ENCODE results near the gene ABCC1.

DNA sequence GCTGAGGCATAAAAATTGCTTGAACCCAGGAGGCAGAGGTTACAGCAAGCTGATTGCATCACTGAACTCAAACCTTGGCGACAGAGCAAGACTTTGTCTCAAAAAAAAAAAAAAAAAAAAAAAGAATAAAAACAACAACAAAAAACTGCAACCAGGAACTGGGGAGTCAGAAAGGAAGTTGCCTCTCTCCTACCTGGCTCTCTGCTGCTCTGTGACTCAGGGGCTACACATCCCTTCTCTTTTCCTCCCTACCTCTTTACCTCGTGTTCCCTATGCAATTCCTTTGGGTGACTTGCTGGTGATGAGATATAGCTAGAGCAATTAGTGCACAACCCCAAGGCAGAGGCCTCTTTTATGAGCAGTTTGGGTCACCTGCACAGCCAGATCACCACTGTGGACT lies 95.9 kb downstream of the ABCC1 start:
- TF ChIP-seq, protein P1, sequence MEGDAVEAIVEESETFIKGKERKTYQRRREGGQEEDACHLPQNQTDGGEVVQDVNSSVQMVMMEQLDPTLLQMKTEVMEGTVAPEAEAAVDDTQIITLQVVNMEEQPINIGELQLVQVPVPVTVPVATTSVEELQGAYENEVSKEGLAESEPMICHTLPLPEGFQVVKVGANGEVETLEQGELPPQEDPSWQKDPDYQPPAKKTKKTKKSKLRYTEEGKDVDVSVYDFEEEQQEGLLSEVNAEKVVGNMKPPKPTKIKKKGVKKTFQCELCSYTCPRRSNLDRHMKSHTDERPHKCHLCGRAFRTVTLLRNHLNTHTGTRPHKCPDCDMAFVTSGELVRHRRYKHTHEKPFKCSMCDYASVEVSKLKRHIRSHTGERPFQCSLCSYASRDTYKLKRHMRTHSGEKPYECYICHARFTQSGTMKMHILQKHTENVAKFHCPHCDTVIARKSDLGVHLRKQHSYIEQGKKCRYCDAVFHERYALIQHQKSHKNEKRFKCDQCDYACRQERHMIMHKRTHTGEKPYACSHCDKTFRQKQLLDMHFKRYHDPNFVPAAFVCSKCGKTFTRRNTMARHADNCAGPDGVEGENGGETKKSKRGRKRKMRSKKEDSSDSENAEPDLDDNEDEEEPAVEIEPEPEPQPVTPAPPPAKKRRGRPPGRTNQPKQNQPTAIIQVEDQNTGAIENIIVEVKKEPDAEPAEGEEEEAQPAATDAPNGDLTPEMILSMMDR (IDR thresholded peaks at IDR 0.05; ENCODE audit: insufficient read depth, low read length, poor library complexity, severe bottlenecking): no peak
- TF ChIP-seq EZH2phosphoT487 (conservative IDR thresholded peaks at IDR 0.05; ENCODE audit: low read length): no peak

Data from SU-DHL-6 (cell line).